ENCODE data around the gene RAD9A.

RAD9A gene

DNA sequence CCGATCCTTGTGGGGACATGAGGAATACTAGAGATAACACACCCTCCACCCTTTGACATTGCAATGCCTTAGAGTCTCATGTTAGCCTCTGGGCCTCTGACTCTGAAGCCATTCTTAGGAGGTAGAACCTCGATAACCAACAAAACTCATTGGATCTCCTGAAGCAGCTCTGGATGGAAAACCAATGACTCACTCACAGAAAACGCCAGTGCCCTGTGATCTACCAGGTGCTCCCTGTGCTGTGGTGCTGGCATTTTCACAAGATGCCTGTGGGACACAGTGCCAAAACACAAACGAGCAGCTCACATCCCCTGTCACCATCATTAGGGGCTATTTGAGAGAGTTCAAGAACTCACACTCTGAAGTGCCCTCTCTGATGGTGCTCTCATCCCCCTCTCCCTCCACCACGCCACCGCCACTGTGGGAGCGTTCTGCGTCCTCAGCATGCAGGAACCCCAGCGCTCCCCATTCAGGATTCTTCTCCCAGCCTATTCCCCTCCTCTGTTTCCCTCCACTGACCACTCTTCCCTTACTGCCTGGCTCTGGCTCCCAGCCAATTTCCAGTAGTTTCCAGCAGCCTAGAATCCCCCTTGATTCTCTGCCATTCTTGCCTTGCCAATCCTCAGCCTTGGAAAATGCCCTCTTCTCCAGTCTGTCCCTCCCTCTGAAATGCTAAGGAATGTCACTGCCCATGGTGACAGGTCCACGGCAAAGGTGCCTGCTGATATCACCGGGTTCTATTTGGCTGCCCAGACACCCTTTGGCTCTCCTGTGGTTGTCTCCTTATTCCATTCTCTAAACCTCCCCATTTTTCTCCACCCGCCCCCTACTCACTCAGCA is 33.7 kb upstream of the RAD9A start:
- DNase-seq = no peak

DNA sequence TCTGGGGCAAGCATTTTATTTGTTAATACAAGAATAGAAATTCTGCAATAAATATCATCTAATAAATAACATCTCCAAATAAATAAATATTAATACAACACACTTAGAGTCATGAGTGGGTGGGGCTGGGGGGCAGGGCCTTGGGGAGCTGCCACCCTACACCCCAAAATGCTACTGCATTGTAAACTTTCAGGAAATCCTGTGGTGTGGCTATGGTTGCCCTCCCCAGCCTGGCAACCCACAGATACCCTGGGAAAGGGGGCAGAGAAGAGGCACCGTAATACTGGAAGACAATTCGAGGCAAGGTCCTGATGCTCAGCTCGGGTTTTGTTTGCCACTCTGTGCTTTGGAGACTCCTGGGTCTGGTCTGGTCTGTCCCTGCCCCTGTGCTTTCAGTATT is 27.6 kb upstream of the RAD9A start:
- no peak for DNase-seq

DNA sequence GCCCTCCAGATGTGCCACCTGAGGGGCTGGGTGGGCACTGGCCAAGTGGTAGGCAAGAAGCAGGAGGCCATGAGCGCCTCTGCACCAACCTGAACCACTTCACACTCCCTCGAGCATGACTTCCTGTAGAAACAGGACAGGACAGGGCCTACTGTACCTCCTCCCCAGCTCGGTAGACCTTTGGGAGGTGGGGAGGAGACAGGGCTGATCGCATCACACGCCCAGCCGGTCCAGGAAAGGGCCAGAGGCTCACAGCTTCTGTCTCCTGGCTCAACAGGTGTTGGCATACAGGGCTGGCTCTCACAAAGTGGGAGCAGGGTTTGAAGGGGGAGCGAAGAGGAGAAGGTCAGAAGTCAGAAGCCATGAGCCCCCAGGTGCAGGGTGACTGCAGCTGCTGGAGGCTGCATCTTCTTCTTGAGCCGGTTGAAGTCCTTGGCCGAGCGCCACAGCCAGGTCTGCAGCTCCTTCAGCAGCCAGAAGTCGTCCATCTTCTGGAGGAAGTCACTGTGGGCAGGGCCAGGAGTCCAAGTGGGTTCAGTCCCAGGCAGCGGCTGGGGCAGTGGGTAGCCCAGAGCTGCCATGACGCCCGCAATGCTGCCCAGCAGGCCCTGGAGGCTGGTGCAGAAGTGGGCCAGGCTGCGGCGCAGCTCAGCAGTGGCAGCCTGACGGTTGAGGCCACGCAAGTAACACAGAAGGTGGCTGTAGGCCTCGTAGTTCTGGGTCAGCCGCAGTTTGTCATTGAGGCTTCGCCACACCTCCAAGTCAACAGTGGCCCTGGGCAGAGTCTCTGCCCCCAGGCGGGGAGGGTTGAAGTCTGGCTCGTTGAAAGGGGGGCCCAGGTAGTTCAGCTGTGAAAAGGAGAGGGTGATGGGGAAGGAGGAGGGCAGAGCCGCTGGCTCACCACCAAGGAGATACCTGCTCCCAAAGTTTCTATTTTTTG is 26.7 kb upstream of the RAD9A start:
- no peak for DNase-seq

DNA sequence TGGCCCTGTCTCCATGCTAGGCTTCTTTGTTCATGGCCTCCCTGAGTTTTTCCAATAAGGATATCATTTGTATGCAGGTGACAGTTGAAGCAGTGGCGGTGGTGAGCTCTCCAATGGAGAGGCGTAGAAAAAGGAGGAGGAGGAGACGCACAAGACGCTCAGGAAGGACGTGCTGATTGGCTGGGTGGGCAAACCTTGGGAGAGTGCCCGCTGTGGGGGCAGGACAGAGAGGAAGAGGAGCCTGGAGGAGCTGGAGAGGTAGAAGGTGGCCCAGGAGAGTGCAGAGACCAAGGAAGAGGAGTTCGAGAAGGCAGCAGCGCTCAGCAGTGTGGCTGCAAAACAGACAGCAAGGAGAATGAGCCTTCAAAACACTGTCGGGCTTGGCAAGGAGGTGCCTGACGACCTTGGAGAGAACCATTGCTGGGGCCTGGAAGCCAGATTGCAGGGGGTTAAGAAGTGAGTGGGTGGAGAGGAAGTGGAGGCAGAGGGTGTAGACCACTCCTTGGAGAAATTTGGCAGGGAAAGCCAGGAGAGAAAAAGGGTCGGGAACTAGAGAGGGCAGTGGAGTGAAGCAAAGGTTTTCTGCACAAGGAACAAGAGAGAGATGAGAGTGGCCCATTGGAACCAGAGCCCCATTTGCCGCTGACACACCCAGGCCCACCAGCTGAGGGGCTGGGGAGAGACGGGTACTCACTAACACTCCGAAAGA is 25.9 kb upstream of the RAD9A start:
- no peak for DNase-seq

DNA sequence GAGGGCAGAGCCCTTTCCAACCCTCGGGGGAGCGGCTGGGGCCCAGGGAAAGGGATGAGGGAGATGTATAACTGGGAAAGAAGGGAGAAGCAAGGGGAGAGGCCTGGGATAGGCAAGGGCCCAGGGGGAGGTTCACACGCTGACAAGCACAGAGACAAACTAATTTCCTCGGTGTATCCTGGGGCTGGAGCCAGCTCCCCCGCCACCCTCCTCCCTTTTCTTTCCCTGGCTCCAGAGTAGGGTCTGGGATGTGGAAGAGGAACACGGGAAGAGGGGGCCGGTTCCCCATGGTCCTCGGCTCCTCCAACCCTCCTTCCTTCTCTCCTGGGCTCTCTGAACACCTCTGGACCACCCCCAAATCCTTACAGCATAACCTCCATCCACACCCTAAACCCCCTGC is 25.2 kb upstream of the RAD9A start:
- no peak for DNase-seq

DNA sequence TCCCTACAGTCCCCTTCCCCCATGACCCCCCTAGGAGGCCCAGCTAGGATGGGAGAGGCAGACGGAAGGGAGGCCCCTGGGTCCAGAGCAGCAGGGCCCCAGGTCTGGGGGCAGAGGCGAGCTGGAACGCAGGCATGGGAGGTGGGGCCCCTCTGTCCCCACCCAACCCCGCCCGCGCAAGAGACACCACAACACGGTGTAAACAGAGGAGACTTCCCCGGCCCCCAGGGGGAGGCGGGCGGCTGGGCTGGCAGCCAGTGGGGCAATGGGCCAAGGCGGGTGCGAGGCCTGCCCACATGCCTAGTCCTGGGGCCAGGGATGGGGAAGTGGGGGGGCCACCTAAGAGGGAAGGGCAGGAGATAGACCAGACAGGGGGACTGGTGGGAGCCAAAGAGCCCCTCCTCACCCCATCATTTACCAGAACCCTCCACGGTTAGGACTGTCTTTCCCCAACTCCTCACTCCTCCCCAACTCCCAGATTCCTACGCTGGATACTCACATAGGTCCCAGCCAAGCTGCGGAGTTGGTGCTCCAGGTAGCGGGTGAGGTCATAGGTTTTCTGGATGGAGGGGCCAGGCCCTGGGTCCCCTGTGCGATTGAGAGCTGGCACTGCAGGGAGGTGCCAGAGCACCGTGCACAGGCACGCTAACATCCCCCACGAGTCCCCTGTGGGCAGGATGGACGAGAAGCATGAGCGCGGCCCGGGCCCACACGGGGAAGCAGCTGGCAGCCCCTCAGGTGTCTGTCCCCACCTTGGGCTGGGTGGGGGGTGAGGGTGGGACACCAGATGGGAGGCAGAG is 24.6 kb upstream of the RAD9A start:
- no peak for DNase-seq

DNA sequence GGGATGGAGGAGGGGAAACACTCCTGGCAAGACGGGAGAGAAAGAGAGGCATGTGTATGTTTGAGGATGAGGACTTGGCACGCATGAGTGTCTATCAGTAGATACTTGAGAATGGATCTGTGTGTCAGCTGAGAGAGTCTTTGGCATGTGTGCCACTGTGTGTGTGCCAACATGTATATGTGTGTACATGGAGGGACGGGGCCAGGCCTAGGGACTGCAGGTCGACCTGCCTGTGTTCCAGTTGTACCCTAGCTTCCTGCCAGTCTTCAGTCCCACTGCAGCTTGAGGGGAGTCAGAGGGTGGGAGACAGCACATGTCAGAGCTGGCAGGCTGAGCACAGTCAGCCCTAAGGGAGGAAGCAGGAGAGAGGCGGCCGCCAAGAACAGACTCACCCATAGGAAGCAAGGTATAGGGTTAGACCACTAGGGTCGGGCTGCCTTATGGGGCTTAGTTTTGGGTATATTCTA is 24.0 kb upstream of the RAD9A start:
- no peak for DNase-seq

DNA sequence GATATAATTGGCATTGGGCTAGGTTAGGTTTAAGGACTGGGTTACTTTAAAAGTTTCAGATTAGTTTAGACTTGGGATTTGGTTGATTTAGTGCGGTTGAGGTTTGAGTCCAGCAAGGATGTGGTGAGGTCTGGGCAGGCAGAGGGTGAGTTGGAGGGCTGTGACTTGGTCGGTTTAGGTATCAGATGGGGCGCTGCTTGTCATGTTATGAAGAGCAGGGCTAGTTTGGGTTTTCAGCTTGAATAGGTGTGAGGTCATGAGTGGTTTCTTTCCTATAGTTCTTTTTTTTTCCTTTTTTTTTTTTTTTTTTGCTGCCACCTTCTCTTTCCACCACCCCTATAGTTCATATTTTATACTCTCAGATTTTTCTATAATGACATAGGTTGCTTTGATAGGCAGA is 23.2 kb upstream of the RAD9A start:
- no peak for DNase-seq

DNA sequence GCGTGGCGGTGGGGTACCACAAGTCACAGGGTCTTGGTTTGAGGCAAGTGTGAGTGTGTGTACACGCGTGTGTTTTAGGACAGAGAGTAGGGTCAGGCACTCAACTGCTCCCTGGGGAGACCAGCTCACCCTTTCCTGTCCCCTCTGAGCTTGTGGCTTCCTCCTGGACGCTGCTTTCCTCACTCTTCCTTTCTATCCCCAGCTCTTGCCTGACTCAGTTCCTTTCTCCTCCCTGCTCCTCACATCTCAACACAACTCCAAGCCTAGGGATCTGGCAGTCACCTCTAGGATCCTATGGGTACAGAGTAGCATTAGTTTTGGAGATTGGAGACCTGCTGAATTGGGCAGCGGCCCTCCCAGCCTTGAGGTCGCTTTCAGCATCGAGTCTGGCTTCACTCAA is 22.5 kb upstream of the RAD9A start:
- DNase-seq = no peak

DNA sequence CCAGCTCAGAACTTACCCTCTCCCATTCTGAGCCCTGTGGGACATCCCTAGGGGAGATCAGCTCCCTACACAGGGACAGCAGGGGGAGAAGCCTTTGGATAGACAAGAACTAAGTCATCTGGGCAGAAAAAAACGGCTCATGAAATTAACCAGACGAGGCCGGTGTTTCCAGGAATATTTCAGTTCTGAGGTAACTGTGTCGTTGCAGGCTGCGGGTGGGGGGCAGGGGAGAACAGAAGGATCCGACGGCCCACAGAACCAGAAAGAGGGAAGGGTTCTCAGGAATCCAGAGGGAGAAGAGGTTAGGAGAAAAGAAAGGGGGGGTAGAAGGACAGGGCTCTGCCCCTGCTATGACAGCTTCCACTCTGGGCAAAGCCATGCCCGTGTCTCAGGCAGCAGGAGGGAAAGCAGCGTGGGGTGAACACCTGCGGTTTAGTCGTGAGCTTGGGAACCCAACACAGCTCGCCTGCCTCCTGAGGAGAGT is 21.9 kb upstream of the RAD9A start:
- no peak for DNase-seq

DNA sequence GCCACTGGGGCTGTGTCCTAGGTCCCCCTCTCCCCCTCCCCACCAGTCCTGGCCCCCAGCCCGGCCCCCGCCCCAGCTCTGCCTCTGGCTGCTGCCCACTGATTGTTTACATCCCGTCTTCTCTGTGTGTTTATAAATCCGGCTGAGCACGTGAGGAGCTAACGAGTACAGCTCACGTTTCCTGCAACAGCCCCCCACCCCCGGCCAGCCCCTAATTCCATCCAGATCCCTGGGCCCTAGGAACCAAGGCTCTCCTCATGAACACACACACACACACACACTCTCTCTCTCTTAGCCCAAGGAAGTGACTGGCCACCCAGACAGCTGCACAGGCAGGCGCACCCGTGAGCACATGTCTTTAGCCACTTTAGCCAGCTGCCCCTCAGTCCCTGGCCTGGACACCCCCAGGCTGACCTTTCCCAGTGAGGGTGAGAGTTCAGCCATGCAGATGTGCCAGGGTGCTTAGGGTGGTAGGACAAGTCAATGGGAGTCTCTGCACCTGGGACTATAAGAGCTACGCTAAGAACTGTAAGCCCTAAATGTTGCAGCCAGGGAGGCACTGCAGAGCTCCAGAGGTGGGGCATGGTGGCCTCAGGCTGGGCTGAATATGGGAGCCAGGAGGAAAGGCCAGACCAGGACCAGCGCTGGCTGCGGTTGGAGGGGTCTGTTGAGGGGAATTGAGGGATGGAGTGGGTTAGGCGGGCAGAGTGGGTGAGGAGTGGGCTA is 21.3 kb upstream of the RAD9A start:
- DNase-seq = no peak

DNA sequence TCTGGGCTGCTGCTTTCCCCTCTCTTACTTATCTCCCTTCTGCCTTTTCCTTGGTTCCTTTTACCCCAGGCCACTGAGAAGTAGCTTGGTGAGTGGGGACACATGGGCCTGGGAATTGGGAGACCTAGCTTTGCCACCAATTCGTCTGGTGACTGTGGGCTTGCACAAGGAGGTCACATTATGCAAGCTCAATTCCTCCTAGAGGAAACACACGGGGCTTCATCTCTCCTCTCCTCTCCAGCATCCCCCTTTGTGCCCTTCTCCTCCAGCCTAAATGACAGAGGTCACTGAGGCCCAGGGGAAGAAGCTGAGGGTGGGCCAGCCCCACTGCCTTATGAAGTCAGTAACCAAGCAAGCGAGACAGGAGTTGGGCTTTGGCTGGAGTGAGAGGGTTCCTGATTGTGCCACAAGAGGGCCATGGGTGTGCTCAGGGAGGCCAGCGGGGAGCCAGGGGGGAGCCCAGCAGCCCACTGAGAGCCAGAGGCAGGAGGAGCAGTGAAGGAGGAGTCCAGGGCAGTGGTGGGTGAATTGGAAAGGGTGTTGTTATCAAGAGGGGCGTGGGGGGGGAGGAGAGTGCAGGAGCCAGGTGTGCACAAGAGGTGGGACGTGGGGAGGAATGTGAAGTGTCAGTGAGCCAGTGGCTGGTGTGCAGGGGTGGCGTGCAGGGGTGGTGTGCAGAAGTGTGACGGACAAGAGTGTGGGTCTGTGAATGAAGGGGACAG is 20.4 kb upstream of the RAD9A start:
- no peak for DNase-seq

DNA sequence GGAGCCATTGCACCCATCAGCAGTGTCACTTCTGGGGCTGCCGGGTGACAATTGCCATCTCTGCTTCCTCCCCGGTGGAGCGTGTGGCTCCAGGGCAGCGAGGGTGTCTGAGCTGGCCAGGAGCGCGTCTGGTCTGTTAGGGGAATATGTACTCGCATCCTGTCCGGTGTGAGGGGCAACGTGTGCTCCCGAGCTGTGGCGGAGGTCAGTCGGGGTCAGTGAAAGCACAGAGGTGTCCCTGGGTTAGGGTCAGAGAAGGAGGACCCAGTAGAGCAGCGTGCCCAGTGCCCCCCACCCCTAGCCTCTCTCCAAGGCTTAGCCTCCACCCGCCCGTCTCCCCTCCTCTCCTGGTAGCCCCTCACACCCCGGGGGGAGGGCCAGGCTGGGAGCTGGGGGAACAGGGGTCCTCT is 19.9 kb upstream of the RAD9A start:
- DNase-seq = no peak

DNA sequence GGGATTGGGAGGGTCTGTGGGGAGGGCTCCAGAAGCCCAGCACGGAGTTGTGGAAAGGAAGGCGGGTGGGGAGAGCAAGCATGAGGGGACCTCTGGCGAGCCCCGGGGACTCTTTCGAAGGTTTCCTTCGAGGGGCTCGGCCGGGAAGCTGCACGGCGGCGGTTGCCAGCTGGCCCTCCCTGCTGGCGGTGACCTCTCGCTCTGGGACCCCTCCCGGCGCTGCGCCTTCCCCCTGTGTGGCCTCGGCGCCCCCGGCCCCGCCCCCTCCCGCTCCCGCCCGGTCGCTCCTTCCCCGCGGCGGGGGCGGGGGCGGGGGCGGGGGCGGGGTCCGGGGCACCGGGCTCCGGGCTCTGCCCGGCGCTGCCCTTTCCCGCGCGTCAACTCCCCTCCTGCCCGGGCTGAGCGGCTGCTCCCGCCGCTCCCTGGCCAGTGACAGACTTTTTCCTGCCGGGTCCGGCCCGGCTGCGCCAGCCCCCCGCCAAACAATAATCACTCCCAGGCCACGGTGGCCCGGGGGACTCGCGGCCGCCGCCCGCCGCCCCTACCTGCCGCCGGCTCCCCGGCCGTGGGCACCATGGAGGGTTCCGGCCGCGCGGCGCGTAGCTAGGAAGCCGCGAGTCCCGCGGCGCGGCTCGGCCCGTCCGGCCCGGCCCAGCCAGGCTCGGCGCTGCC is 19.3 kb upstream of the RAD9A start:
- no peak for DNase-seq

DNA sequence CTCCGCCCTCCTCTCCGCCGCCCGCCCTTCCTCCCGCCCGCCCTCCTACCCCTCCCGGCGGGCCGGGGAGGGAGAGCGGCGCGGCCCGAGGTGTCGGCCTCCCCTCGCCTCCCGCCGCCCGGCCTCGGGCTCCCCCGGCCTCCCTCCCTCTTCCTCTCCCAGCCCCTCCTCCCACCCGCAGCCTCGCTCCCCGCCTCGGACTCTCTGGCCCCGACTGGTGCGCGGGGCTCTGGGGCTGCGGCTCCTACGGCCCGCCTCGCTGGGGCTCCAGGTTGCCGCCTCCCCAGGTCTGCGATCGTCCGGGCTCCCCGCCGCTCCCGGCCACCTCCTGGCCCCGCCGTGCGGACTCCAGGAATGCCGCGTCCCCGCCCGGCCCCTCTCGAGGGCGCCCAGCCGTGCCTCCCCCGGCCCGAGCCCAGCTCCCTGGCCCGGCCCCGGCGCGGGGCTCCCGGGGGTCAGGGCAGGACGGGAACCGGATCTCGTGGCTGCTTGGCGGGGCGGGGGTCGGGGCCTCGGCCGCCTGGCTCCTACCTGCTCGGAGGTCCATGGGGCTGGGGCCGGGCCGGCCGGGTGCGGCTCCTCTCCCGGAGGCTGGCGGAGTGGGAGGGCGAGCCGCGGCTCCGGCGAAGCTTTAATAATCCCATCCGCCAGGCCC is 18.7 kb upstream of the RAD9A start, which contains the start of gene CLCF1:
Gene CLCF1 (minus strand): TSS at position 606 of the 655 bp plus-strand sequence. CDS start 59 bp downstream, at position 547.
- DNase-seq = no peak

DNA sequence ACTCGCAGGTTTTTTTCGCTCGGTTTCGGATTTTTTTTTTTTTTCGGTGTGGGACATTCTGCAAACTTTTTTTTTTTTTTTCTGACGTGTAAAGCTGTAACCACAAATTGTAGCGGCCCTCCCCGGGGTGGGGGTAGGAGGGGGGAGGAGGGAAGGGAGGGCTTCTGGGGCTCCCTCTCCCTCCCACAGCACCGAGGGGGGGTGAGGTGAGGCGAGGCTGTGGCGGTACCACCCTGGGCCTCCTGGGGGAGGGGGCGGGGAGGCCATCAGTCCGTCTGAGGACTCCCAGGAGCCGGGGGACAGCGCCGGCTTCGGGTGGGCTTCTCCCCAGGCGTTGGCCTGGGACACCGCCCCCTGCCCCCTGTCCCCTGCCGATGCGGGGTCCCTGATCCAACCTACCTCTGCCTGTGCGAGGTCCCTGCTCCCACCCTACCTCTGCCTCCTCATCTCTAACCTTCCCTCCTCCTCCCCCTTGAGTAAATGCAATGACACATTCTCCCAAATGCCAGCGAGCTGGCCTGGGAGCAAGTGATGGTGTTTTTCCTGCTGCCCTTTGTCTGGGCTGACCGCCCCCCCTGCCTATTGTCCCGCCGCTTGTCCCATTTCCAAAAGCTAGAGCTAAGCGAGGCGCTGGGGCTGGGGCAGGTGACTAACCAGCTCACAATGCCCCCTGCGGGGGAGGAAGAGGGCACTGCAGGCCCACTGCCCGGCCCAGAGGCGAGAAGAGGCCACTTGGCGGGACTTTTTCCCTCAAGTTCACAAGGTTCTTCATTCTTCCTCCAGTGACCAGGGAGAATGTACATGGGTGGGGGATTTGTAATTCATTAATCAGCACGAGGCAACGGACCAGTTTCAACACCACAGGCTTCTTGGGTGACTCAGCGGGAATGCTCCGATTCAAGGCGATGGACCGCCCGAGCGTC is 17.9 kb upstream of the RAD9A start:
- no peak for DNase-seq

DNA sequence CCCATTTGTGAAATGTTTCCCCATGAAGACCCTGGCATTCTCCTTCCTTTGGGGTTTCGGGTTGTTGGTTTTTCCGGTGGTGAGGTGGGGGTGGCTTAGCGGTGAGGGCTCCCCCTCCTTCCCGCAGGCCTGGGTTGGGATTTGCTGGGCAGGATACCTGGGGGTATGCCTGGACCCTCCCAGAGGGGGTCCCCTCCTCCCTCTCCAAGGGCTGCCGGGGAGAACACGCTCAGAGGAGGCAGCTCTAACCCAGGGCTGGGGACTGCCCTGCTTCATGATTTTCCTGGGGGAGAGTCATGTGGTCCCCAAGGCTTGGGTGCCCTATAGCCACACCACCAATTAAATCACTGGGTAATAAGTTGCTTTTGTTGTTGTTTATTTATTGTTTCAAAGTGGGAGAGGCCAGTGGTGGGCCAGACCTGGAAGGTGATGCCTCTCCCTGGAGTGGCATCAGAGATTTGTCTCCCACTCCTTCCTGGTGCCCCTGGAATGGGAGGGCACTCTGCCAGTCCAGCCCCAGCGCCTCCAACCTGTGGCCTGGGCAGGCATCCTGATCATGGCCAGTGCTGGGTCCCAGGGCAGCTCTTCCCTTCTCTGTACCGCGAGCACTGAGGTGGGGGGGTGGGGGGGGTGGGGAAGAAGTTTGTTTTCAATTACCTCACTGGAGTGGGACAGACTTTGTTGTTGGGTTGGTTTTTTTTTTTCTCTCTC is 17.1 kb upstream of the RAD9A start:
- no peak for DNase-seq
